GM12878 (cell line): ENCODE measurements around the gene SMPD2. TPM values are rescaled to one million over a fixed set of nuclear protein-coding genes. Genes with fewer than 3 reads are reported as not detected.

ENCODE experiments used
- ATAC-seq: fragments of 200-7000 bp; cut with Tn5 transposase; 3 replicates; pipeline ENCODE4 v1.9.1; 2020; ENCODE audit warnings: mild to moderate bottlenecking, moderate library complexity
- BruUV-seq: library from RNA; stranded (reverse); fragments of 400-500 nt; replicated peaks from 2 replicates; lab custom pipeline; 2021; lab: Mats Ljungman, UMichigan
- CTCF ChIA-PET: fragments of 300-600 bp; sonication (Branson Sonifier 250); formaldehyde crosslinking; extraction: SDS; loops from one replicate; lab custom pipeline; 2021; ENCODE audit warnings: inconsistent platforms; lab: Yijun Ruan, JAX
- POLR2A ChIA-PET: fragments of 350-600 bp; formaldehyde crosslinking; extraction: SDS; loops from one replicate; lab custom pipeline; 2021; ENCODE audit warnings: inconsistent platforms; lab: Charles Lee
- RAD21 ChIA-PET: fragments of 300-600 bp; sonication (Branson Sonifier 250); formaldehyde crosslinking; loops from one replicate; lab custom pipeline; 2023; ENCODE audit warnings: antibody characterized with exemption; ENCODE audit not compliant: unreplicated experiment; lab: Charles Lee
- SMC1A ChIA-PET: fragments of 300-600 bp; sonication (Branson Sonifier 250); formaldehyde crosslinking; loops from one replicate; lab custom pipeline; 2023; ENCODE audit not compliant: unreplicated experiment, uncharacterized antibody; lab: Charles Lee
- DNase-seq: peaks from one replicate; pipeline ENCODE4 v3.0.0-alpha.2; 2011; ENCODE audit warnings: low read depth, low spot score
- FAIRE-seq: peaks from 3 replicates; lab custom pipeline; 2011; peaks lifted over from hg19 to GRCh38; lab: Jason Lieb, UNC
- H2AFZ ChIP-seq: 2 replicates; pipeline ENCODE4 v1.6.0; 2011; ENCODE audit warnings: low read depth, low read length, control low read depth; ENCODE audit not compliant: control insufficient read depth
- H3K27ac ChIP-seq: 2 replicates; pipeline ENCODE4 v1.5.1; 2011; ENCODE audit warnings: control low read depth; ENCODE audit not compliant: control insufficient read depth, insufficient read depth
- H3K27me3 ChIP-seq, 2 experiments: replicated peaks in 1 of 2; 2 replicates each; pipeline versions ENCODE4 v1.6.0 to v1.6.1; 2011; ENCODE audit warnings: low read length in 1 of 2; ENCODE audit not compliant: control insufficient read depth in 2 of 2, insufficient read depth in 2 of 2
- H3K36me3 ChIP-seq, 2 experiments: 2 replicates each; pipeline ENCODE4 v1.5.1; 2011; ENCODE audit warnings: low read length in 1 of 2; ENCODE audit not compliant: control insufficient read depth in 2 of 2, insufficient read depth in 2 of 2
- H3K4me1 ChIP-seq: 2 replicates; pipeline ENCODE4 v1.6.1; 2011; ENCODE audit warnings: mild to moderate bottlenecking, low read length, moderate library complexity, mixed read lengths; ENCODE audit not compliant: control insufficient read depth, insufficient read depth
- H3K4me2 ChIP-seq: 2 replicates; pipeline ENCODE4 v1.6.0; 2011; ENCODE audit warnings: control low read depth; ENCODE audit not compliant: control insufficient read depth, insufficient read depth
- H3K4me3 ChIP-seq: fragments of 200-600 bp; sonication (generic); 2 replicates; pipeline ENCODE4 v1.5.1; 2016
- H3K79me2 ChIP-seq: 2 replicates; pipeline ENCODE4 v1.6.0; 2011; ENCODE audit warnings: low read length; ENCODE audit not compliant: control insufficient read depth, insufficient read depth
- H3K9ac ChIP-seq: 2 replicates; pipeline ENCODE4 v1.8.0; 2011; ENCODE audit warnings: low read length, control low read depth, mixed read lengths; ENCODE audit not compliant: control insufficient read depth, insufficient read depth
- H3K9me3 ChIP-seq: replicated peaks from 3 replicates; pipeline ENCODE4 v1.5.1; 2011; ENCODE audit warnings: mild to moderate bottlenecking, low read length; ENCODE audit not compliant: control insufficient read depth, insufficient read depth
- H4K20me1 ChIP-seq: 2 replicates; pipeline ENCODE4 v1.6.0; 2011; ENCODE audit not compliant: control insufficient read depth, insufficient read depth
- NFYA ChIP-seq: IDR thresholded peaks from 2 replicates; pipeline ENCODE4 v1.6.1; 2011; ENCODE audit warnings: low read depth, mild to moderate bottlenecking, low read length, improper control_type of control experiment, borderline replicate concordance
- PAX5 ChIP-seq: IDR thresholded peaks from 2 replicates; pipeline ENCODE4 v1.6.1; 2011; ENCODE audit warnings: low read depth, low read length, borderline replicate concordance
- PAX8 ChIP-seq: fragments of 450-650 bp; IDR thresholded peaks from 2 replicates; pipeline ENCODE4 v1.6.1; 2017; ENCODE audit warnings: mild to moderate bottlenecking, moderate library complexity
- SMARCA5 ChIP-seq: fragments of 450-650 bp; IDR thresholded peaks from 2 replicates; pipeline ENCODE4 v1.6.1; 2017; ENCODE audit warnings: mild to moderate bottlenecking
- SRF ChIP-seq, 2 experiments: IDR thresholded peaks; 2 replicates each; pipeline ENCODE4 v1.6.1; 2011; ENCODE audit warnings: low read depth in 2 of 2, low read length in 2 of 2, mild to moderate bottlenecking in 1 of 2, moderate library complexity in 1 of 2
- SUZ12 ChIP-seq: fragments of 200-600 bp; sonication (generic); IDR thresholded peaks from one replicate; pipeline ENCODE4 v1.6.1; 2018; ENCODE audit warnings: antibody characterized with exemption, mild to moderate bottlenecking; ENCODE audit not compliant: unreplicated experiment
- ZNF274 ChIP-seq: IDR thresholded peaks from one replicate; pipeline ENCODE4 v1.8.0; 2011; ENCODE audit not compliant: insufficient read length, insufficient read depth
- WGBS: methylation state at CpG from one replicate; pipeline ENCODE4 v1.1.6; 2016; ENCODE audit warnings: low lambda C conversion rate; ENCODE audit not compliant: insufficient replicate concordance, insufficient coverage; ENCODE audit errors: missing lambda C conversion rate; 5-methylcytosine and 5-hydroxymethylcytosine counted together
- in situ Hi-C: fragments of 300-500 bp; cut with MboI; formaldehyde crosslinking; loops from 9 replicates; pipeline ENCODE4 v1.14.3; 2018; ENCODE audit warnings: mixed read lengths
- intact Hi-C: fragments of 100-400 bp; cut with micrococcal nuclease; formaldehyde crosslinking; loops from one replicate; pipeline ENCODE4 v1.14.2; 2022; ENCODE audit not compliant: unreplicated experiment
- polyA plus RNA-seq, 11 experiments: library from polyadenylated mRNA; depleted of rRNA in 4 of 11; unstranded in 6 of 11; stranded (reverse) in 5 of 11; fragments of >200 nt; fragmentation: Nextera tagmentation in 4 of 11; fragmentation: Illumina TruSeq in 1 of 11; extraction: Ambion mirVana in 4 of 11; extraction: Trizol in 1 of 11; gene quantifications; 1 replicate in 1 of 11; 2 replicates in 10 of 11; pipeline versions ENCODE4 v1.2.1 to v1.2.3, GENCODE V29; 2011 to 2016; ENCODE audit warnings: inconsistent platforms in 2 of 11, missing spikeins in 2 of 11, low read depth in 1 of 11
- total RNA-seq, 4 experiments: library from RNA; depleted of rRNA in 3 of 4; stranded (reverse); fragments of >200 nt in 3 of 4; fragmentation: Illumina TruSeq in 1 of 4; extraction: Trizol in 1 of 4; gene quantifications; 2 replicates each; pipeline versions ENCODE4 v1.2.1 to v1.2.3, GENCODE V29; 2013 to 2021
- TF ChIP-seq, protein P1 (sequence below): fragments of 450-650 bp; formaldehyde crosslinking; IDR thresholded peaks from 2 replicates; pipeline ENCODE4 v1.5.0; 2022; ENCODE audit warnings: mild to moderate bottlenecking, missing genetic modification characterization
- TF ChIP-seq, protein P2 (sequence below): fragments of 450-650 bp; IDR thresholded peaks from 2 replicates; pipeline ENCODE4 v1.6.1; 2017; ENCODE audit warnings: antibody characterized with exemption, mild to moderate bottlenecking, moderate library complexity
- TF ChIP-seq, protein P3 (sequence below): fragments of 150-350 bp; IDR thresholded peaks from 2 replicates; pipeline ENCODE4 v1.6.1; 2014; ENCODE audit warnings: mild to moderate bottlenecking, low read depth, low read length

SMPD2 gene
- total and polyA plus RNA-seq, 10 of the 15 experiments (the other 5 are each of a cell fraction or from before 2014, with no cell fraction given) = 0.06 to 15.4 (median 9.7) TPM

DNA sequence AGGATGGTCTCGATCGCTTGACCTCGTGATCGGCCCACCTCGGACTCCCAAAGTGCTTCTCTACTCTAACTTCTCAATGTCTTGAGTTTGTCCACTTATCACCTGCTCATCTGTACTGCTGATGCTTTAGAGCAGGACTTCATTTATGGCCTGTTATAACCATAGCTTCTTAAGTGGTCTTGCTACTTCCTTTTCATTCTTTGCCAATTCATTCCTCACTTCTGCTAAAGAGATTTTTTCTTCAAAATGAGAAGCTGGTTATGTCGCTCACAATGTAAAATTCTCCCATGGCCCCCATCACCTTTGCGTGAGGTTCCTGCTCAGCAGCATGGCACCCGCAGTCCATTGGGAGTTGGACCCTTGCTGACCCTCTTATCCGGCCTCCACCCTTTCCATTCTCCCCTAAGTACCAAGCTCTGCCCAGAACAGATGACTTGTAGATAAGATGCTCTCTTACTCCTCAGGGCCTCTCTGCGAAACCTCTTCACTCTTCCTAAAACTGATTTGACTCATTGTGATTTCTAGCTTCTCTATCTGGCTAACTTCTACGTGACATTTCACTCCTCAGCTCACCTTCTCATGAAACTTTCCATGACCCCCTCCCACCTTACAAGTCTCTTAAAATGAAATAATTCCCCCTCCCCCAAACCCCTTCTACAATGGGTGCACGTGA is 44.3 kb upstream of the SMPD2 start:
- POLR2A ChIA-PET = no interaction called here
- Histone ChIP-seq H3K9me3 (no peaks in the 10 kb centered on the region), H3K4me1 (peaks cover 3% of the 10 kb centered on the region; the same call in 1 of the 2 replicates), H3K9ac (no peak overlapping the region), H3K27me3 (no peaks in the 10 kb centered on the region), H4K20me1 (no peaks in the 10 kb centered on the region), H3K4me3 (no peak overlapping the region), H2AFZ (peak overlapping the region; percentile 5; the same call in 1 of the 2 replicates), H3K27ac (no peak overlapping the region), H3K4me2 (no peak overlapping the region), H3K36me3 (no peaks in the 10 kb centered on the region), H3K79me2 (no peaks in the 10 kb centered on the region)
- ATAC-seq = no peak
- in situ Hi-C loops (no loop called here), intact Hi-C loops (no loop called here)
- RAD21 ChIA-PET = interaction anchor here (0.7 kb wide), 1 partner anchor 56 kb away, joined by 3 read pairs; no protein-coding TSS in a partner anchor
- 51% methylated on average over 12 of the region's 12 CpGs for WGBS
- no TSS peak for BruUV-seq
- no peak for DNase-seq
- SMC1A ChIA-PET = interaction anchor here (0.9 to 1.5 kb wide), 2 partner anchors 15 to 40 kb away, joined by 3 to 6 read pairs; no protein-coding TSS in a partner anchor
- CTCF ChIA-PET = interaction anchor here (0.7 to 0.9 kb wide), 2 partner anchors 11 to 208 kb away, joined by 3 read pairs; no protein-coding TSS in a partner anchor
- FAIRE-seq = no peak
- no peak for TF ChIP-seq PAX8
- no peak for TF ChIP-seq PAX5
- TF ChIP-seq, protein P1, sequence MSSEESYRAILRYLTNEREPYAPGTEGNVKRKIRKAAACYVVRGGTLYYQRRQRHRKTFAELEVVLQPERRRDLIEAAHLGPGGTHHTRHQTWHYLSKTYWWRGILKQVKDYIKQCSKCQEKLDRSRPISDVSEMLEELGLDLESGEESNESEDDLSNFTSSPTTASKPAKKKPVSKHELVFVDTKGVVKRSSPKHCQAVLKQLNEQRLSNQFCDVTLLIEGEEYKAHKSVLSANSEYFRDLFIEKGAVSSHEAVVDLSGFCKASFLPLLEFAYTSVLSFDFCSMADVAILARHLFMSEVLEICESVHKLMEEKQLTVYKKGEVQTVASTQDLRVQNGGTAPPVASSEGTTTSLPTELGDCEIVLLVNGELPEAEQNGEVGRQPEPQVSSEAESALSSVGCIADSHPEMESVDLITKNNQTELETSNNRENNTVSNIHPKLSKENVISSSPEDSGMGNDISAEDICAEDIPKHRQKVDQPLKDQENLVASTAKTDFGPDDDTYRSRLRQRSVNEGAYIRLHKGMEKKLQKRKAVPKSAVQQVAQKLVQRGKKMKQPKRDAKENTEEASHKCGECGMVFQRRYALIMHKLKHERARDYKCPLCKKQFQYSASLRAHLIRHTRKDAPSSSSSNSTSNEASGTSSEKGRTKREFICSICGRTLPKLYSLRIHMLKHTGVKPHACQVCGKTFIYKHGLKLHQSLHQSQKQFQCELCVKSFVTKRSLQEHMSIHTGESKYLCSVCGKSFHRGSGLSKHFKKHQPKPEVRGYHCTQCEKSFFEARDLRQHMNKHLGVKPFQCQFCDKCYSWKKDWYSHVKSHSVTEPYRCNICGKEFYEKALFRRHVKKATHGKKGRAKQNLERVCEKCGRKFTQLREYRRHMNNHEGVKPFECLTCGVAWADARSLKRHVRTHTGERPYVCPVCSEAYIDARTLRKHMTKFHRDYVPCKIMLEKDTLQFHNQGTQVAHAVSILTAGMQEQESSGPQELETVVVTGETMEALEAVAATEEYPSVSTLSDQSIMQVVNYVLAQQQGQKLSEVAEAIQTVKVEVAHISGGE (CRISPR knock-in tag) = no peak
- TF ChIP-seq NFYA = no peak
- TF ChIP-seq, protein P2, sequence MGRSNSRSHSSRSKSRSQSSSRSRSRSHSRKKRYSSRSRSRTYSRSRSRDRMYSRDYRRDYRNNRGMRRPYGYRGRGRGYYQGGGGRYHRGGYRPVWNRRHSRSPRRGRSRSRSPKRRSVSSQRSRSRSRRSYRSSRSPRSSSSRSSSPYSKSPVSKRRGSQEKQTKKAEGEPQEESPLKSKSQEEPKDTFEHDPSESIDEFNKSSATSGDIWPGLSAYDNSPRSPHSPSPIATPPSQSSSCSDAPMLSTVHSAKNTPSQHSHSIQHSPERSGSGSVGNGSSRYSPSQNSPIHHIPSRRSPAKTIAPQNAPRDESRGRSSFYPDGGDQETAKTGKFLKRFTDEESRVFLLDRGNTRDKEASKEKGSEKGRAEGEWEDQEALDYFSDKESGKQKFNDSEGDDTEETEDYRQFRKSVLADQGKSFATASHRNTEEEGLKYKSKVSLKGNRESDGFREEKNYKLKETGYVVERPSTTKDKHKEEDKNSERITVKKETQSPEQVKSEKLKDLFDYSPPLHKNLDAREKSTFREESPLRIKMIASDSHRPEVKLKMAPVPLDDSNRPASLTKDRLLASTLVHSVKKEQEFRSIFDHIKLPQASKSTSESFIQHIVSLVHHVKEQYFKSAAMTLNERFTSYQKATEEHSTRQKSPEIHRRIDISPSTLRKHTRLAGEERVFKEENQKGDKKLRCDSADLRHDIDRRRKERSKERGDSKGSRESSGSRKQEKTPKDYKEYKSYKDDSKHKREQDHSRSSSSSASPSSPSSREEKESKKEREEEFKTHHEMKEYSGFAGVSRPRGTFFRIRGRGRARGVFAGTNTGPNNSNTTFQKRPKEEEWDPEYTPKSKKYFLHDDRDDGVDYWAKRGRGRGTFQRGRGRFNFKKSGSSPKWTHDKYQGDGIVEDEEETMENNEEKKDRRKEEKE = no peak
- no peak for TF ChIP-seq SRF (IDR thresholded peaks at IDR 0.05; ENCODE audit: low read depth in 2 of 2, low read length in 2 of 2)
- no peak for TF ChIP-seq SUZ12
- TF ChIP-seq, protein P3, sequence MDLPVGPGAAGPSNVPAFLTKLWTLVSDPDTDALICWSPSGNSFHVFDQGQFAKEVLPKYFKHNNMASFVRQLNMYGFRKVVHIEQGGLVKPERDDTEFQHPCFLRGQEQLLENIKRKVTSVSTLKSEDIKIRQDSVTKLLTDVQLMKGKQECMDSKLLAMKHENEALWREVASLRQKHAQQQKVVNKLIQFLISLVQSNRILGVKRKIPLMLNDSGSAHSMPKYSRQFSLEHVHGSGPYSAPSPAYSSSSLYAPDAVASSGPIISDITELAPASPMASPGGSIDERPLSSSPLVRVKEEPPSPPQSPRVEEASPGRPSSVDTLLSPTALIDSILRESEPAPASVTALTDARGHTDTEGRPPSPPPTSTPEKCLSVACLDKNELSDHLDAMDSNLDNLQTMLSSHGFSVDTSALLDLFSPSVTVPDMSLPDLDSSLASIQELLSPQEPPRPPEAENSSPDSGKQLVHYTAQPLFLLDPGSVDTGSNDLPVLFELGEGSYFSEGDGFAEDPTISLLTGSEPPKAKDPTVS = no peak
- no peak for TF ChIP-seq SMARCA5
- no peak for TF ChIP-seq ZNF274
